NCI-H1092 (cell line): ENCODE measurements around the gene ZNF564.
"Not testable (repeated sequence)": the region's sequence is repeated elsewhere in the genome, so short reads cannot be mapped to it uniquely, and the experiment has no call there.

Source experiments
- DNase-seq: peaks from one replicate; lab custom pipeline; 2025; lab: John Stamatoyannopoulos, UW

The ZNF564 gene

DNA sequence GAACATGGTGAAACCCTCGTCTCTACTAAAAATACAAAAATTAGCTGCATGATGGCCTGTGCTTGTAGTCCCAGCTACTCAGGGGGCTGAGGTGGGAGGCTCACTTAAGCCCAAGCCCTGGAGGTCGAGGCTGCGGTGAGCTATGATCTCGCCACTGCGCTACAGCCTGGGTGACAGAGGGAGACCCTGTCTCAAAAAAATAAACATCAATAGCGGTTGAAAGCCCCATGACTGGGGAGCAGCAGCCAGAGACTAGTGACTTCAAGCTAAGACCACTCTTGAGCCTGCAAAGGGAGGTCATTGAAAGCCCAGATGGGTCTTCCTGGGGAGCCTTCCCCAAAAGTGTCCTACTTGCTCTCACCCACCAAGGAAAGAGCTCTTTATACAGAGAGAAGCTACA is 54.8 kb downstream of the ZNF564 start:
- DNase-seq: no peak

DNA sequence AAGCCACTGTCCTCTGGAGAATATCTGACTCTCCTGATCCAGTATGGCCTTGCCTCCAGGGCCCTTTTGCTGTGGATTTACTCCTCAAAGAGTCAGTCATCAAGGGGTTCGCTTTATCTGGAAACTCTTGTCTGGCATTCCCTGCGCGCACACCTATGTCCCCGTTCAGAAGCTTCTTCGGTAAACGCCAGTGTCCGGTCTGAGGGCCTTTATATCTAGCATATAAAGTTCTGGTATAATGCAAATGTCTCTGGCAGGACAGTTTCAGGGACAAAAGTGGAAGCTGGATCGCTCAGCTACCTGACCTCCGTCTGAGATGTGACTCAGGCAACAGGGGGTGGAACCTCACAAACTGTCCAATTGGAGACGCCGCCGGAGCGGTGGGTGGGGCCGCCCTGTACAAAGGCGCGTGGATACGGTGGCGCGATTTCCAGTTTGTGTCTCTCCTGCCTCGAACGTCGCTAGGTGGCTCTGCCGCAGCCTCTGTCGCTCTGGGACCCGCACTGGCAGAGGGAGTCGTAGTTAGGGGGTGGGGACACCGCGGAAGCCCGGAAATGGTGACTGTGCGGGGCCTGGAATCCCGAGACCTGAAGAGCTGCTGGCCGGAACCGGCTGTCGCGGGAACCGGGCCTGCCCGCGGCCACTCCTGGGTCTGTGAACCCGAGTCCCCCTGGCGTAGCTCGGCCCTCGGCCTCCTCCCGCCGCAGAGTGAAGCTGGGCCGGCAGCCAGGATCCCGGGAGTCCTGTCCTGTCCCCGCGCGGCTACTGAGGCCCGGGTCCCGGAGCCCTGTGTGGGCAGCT is 56.1 kb downstream of the ZNF564 start:
- peak; percentile 90 for DNase-seq

GRCh38 chr19:12494260-12494860 is 56.9 kb downstream of the ZNF564 start:
- no peak for DNase-seq

- not testable (repeated sequence) for DNase-seq
These were observed 65.0 kb downstream of the ZNF564 start for GRCh38 chr19:12486265-12486783.

- DNase-seq: no peak
These were observed 65.7 kb downstream of the ZNF564 start for GRCh38 chr19:12485571-12485970.

DNA sequence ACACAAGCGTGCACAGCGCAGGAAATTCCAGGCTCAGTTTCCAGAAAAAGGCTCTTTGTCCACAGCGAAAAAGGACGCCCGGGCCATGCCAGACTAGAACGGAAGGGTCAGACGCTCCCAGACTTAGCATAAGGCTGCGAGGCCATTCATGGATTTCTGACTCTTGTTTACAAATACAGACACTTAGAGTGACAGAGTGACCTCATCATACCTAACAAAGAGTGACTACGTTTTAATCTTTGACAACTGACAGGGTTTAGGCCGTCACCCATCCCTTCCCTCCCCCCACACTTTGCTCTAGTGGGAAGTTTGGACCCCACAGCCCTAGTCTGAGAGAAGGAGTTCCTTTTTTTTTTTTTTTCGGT is 66.2 kb downstream of the ZNF564 start:
- no peak for DNase-seq

DNA sequence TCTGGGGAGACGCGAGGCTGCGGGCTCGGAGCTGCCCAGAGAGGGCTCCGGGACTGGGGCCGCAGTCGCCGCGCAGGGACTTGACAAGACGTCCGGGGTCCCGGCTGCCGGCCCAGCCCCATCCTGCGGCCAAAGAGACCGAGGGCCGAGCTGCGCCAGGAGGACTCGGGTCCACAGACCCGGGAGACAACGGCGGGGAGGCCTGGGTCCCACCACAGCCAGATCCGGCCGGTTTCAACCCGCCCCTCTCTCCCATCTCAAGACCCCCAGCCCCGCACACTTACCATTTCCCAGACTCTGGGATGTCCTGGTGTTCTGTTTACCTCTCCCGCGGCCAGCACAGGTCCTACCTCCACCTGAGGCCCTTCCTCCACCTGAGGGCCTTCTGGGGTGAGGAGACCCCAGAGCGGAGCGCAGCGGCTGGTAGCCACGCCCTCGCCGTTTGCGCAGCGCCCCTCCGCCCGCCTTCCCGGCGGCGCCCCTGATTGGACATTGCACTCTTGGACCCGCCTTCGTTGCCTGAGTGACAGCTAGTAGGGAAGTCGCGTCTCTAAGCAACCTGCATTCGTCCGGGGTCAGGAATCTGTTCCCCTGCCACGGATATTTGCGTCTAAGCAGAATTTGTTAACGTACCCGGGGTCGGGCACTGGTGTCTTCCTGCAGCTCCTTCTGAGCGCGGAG is 66.8 kb downstream of the ZNF564 start, which contains the start of gene ZNF709:
ZNF709 (minus strand) TSS at position 446 of the 681 bp plus-strand sequence; CDS start at position 287, 159 bp downstream.
- peak; percentile 92 for DNase-seq

- DNase-seq: no peak
These were observed 67.3 kb downstream of the ZNF564 start for GRCh38 chr19:12484011-12484370.

- no peak for DNase-seq
These were observed 68.8 kb downstream of the ZNF564 start for GRCh38 chr19:12482509-12482886.

DNA sequence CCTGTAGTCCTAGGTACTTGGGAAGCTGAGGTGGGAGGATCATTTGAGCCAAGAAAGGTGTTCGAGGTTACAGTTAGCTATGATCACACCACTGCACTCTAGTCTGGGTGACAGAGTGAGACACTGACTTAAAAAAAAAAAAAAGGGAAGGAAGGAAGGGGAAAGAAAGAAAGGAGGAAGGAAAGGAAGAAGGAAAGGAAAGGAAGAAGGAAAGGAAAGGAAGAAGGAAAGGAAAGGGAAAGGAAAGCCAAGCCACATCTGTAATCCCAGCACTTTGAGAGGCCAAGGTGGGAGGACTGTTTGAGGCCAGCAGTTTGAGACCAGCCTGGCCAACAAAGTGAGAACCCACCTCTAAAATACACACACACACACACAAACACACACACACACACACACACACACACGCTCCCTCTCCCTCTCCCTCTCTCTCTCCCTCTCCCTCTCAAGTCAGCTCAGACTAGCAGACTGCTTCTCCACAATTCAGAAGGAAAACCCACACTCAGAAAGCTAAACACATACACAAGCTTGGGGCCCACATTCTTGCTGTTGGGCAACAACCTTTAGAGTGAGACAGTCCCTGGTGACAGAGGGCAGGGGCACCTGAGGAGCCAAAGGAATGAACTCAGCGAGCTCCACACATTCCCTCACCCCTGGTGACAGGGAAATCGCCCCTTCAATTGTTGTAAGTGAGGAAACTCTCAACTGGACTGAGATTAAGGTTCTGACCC is 69.3 kb downstream of the ZNF564 start:
- DNase-seq: no peak

DNA sequence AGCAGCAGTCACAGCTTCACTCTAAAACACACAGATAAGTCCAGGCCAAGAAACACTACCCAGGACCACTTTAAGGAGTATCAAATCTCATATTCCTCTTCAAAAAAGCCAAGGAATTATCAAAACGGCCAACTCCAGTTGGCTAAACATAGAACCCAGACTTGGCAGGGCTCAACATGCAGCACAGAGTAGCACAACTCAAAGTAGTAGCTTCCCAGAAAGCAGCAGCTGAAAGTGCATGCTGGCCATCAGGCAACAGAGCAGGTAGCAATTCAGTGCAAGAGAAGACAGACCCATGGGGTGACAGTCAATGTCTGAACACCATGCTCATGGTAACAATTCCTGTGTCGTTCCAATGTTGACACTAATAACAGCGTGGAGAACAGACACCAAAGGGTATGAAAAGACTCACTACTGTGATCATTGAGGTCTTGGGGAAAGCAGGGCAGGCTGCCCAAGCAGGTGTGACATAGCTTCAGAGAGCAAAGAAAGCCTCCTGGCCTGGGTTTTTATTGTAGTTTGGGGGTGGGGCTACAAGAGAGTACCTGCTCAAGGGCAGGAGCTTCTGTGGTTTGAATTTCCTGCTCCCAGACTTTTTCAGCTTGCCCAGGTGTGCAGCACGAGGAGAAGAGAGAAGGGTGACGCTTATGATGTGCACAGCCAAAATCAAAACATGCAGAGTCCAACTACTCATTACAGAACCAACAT is 72.9 kb downstream of the ZNF564 start:
- no peak for DNase-seq
